Memory B cell (primary cell): Measurements from ENCODE around the gene SLC2A1.
A peak's percentile ranks its signal among the peaks of the same experiment; 100 is the strongest.

Experiments used
- ATAC-seq: fragments of 150-1000 bp; cut with Tn5 transposase; 2 replicates; pipeline ENCODE4 v1.10.0; 2021; ENCODE audit warnings: low read depth, mild to moderate bottlenecking, moderate library complexity
- DNase-seq, 2 donors: peaks; one replicate each; pipeline ENCODE4 v3.0.0; 2022; ENCODE audit warnings: low spot score in 2 of 2
- H3K27ac Mint-ChIP-seq: one replicate; pipeline ENCODE4 v1.8.0; 2022; ENCODE audit warnings: mild to moderate bottlenecking, moderate library complexity, mixed read lengths
- H3K27me3 Mint-ChIP-seq: one replicate; pipeline ENCODE4 v1.8.0; 2022; ENCODE audit warnings: mixed read lengths
- H3K36me3 Mint-ChIP-seq: one replicate; pipeline ENCODE4 v1.8.0; 2022; ENCODE audit warnings: mild to moderate bottlenecking, mixed read lengths
- H3K4me1 Mint-ChIP-seq: one replicate; pipeline ENCODE4 v1.8.0; 2022; ENCODE audit warnings: mixed read lengths
- H3K4me3 Mint-ChIP-seq: one replicate; pipeline ENCODE4 v1.8.0; 2022; ENCODE audit warnings: mild to moderate bottlenecking, moderate library complexity, mixed read lengths
- H3K9me3 Mint-ChIP-seq: one replicate; pipeline ENCODE4 v1.8.0; 2022; ENCODE audit warnings: mixed read lengths

Gene SLC2A1

DNA sequence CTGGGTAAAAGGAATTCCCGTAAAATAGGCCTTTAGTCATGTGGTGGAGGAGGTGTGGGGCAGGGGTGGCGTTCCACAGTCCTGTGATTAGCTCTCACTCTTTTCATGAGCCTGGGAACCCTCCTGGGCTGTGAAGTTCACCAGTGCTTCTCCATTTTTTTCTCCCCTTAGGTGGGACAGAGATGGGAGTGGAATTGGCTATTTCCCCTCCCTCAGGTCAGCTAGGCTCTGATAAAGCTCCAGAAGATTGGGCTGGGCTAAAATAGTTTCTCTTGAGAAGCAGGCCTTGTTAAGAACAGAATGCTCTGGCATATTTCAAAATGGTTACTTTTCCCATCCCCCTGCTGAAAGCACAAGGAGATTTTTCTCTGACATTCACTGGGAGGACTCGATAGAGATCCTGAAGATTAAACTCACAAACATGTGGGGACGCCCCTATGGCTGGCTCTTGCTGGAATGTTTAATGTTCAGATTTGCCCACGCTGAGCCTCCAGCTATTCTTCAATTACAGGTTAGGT is 33.4 kb upstream of the SLC2A1 start:
- Mint-ChIP-seq H3K4me3 (no peak overlapping the region), H3K36me3 (peaks cover 11% of the 10 kb centered on the region), H3K27me3 (no peaks in the 10 kb centered on the region), H3K9me3 (peaks cover 6% of the 10 kb centered on the region), H3K27ac (no peak overlapping the region), H3K4me1 (peaks cover 14% of the 10 kb centered on the region)
- ATAC-seq (no peak), DNase-seq (no peak)

DNA sequence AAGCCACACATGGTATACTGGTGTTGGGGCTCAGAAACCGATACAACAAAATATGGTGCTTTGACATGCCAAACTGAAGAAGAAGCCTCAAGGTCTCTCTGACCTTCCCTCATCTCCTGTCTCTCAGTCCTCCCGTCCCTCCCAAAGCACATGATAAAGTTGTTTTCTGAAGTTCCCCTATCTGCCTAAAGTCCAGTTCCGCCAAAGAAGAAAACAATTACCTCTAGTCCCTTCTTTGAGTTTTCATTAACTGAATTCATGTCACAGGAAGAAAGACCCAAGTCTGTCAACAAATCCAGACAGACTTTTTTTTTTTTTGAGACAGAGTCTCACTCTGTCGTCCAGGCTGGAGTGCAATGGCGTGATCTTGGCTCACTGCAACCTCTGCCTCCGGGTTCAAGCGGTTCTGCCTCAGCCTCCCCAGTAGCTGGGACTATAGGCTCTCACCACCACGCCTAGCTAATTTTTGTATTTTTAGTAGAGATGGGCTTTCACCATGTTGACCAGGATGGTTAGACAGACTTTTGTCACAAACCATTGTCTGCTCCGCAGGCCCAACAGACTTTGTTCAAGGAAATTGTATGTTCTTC is 32.2 kb upstream of the SLC2A1 start:
- ATAC-seq (no peak), DNase-seq (no peak)
- peaks cover 14% of the 10 kb centered on the region for H3K4me1 Mint-ChIP-seq
- H3K27me3 Mint-ChIP-seq: no peaks in the 10 kb centered on the region
- no peak overlapping the region for H3K27ac Mint-ChIP-seq
- peaks cover 6% of the 10 kb centered on the region for H3K9me3 Mint-ChIP-seq
- H3K4me3 Mint-ChIP-seq: no peak overlapping the region
- H3K36me3 Mint-ChIP-seq: peaks cover 11% of the 10 kb centered on the region

- Mint-ChIP-seq H3K36me3 (peaks cover 10% of the 10 kb centered on the region), H3K27ac (no peak overlapping the region), H3K4me3 (no peak overlapping the region), H3K4me1 (peaks cover 14% of the 10 kb centered on the region), H3K27me3 (no peaks in the 10 kb centered on the region), H3K9me3 (no peaks in the 10 kb centered on the region)
- DNase-seq (no peak), ATAC-seq (no peak)
These were observed 25.0 kb upstream of the SLC2A1 start for GRCh38 chr1:42983693-42984092.

DNA sequence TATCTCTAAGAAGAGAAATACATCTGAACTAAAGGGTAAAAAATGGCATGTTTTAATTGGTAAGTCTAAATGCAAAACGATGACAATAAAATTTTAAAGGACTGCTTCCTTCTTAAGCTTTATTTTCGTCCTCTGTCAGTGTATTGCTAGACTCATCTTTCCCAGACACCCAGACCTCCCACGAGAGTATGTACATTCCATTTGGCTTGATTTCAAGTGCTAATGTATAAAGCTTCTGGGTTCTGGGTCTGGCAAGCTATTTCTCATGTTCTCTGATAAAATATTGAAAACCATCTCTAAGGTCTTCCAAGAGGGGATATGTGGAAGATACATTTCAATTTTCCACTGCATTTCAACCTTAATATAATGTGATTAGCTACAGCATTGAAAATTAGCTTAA is 24.6 kb upstream of the SLC2A1 start:
- H3K36me3 Mint-ChIP-seq: peaks cover 10% of the 10 kb centered on the region

DNA sequence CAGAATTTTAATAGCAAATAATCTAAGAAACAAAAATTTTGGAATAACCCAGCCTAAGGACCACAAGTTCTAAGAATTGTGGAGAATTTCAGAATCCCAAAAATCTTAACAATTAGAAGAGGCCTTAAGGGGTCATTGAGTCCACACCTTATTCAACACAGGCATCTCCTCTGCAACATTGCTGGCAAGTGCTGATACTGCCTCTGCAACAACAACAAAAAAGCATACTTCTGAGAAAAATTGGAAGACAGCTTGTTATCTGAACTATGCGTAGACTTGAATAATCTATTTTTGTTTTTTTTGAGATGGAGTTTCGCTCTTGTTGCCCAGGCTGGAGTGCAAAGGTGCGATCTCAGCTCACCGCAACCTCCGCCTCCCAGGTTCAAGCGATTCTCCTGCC is 24.0 kb upstream of the SLC2A1 start:
- ATAC-seq: no peak
- no peak for DNase-seq
- H3K4me3 Mint-ChIP-seq: no peak overlapping the region
- peaks cover 14% of the 10 kb centered on the region for H3K36me3 Mint-ChIP-seq
- H3K27me3 Mint-ChIP-seq: no peaks in the 10 kb centered on the region
- H3K27ac Mint-ChIP-seq: peak overlapping the region; percentile 21
- no peaks in the 10 kb centered on the region for H3K9me3 Mint-ChIP-seq
- H3K4me1 Mint-ChIP-seq: peaks cover 14% of the 10 kb centered on the region

More for the DNA sequence above, 24.6 kb upstream of the SLC2A1 start:
- H3K27me3 Mint-ChIP-seq: no peaks in the 10 kb centered on the region
- no peak for ATAC-seq
- no peak overlapping the region for H3K4me3 Mint-ChIP-seq
- no peak for DNase-seq
- H3K4me1 Mint-ChIP-seq: peaks cover 14% of the 10 kb centered on the region
- no peak overlapping the region for H3K27ac Mint-ChIP-seq
- no peaks in the 10 kb centered on the region for H3K9me3 Mint-ChIP-seq

DNA sequence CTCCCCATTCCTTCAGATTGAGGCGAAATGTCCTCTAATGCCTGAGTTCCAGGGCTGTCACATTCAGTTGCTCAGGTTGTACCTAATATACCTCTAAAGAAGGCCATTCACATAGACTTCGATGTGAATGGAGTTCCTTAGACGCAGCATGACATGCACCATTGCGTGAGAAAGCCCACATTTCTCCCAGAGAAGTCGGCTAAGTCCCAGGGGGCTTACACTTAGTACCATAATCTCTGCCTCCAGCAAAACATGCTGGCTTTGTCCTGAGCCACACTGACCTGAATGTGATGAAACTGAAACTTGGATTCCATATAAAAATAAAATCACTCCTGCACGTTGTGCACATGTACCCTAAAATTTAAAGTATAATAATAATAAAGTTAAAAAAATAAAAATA is 23.2 kb upstream of the SLC2A1 start:
- peaks cover 14% of the 10 kb centered on the region for H3K4me1 Mint-ChIP-seq
- no peaks in the 10 kb centered on the region for H3K9me3 Mint-ChIP-seq
- ATAC-seq: no peak
- H3K27me3 Mint-ChIP-seq: no peaks in the 10 kb centered on the region
- H3K36me3 Mint-ChIP-seq: peaks cover 18% of the 10 kb centered on the region
- no peak for DNase-seq
- peak overlapping the region; percentile 21 for H3K27ac Mint-ChIP-seq
- no peak overlapping the region for H3K4me3 Mint-ChIP-seq

DNA sequence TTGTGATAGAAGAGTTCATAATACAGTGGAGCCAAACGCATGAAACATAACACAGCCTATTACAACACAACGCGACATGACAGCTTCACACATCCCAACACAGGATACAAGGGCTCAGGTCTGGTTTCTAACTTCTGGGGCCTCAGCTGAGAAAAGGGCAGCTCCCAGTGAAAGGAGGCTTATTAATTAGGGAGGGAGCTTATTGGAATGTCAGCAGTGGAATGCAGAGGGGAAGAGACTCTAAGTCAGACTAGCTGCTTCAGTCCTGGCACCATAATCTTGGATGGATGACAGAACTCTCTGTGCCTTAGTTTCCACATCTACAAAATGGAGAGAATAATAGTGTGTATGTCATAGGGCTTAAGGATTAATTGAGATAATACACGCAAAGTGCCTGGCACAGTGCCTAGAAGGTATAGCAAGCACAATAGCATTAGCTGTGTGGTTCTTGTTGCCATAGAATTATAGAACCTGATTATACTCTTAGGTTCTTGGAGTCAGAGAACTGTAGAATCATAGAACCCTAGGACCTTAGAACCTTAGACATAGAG is 22.7 kb upstream of the SLC2A1 start:
- H3K9me3 Mint-ChIP-seq: no peaks in the 10 kb centered on the region
- H3K27ac Mint-ChIP-seq: peak overlapping the region; percentile 67
- H3K27me3 Mint-ChIP-seq: no peaks in the 10 kb centered on the region
- no peak overlapping the region for H3K4me3 Mint-ChIP-seq
- H3K36me3 Mint-ChIP-seq: peaks cover 21% of the 10 kb centered on the region
- ATAC-seq: no peak
- peaks cover 14% of the 10 kb centered on the region for H3K4me1 Mint-ChIP-seq
- DNase-seq: no peak

GRCh38 chr1:42979896-42980800 is 21.5 kb upstream of the SLC2A1 start:
- Mint-ChIP-seq H3K27me3 (no peaks in the 10 kb centered on the region), H3K4me1 (peaks cover 16% of the 10 kb centered on the region)
- peak; percentile 94 for ATAC-seq

DNA sequence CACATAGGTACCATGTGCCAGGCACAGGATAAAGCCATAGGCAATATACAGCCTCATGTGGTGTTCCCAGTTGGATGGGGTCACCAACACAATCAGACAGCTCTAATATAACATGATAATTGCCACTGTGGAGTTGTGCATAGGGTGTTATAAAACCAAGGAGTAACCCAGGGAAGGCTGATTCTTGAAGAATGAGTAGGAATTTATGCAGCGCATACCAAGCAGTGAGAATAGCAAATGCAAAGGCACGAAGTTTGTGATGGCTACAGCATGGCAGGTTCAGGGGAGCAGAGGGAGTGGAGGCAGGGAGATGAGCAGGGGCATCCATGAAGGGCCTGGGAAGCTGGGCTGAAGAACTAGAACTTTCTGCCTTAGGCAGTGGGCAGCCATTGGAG is 20.4 kb upstream of the SLC2A1 start:
- peaks cover 28% of the 10 kb centered on the region for H3K36me3 Mint-ChIP-seq
- H3K27me3 Mint-ChIP-seq: no peaks in the 10 kb centered on the region
- ATAC-seq (no peak), DNase-seq (no peak)
- H3K4me3 Mint-ChIP-seq: no peak overlapping the region
- peaks cover 19% of the 10 kb centered on the region for H3K4me1 Mint-ChIP-seq
- H3K9me3 Mint-ChIP-seq: no peaks in the 10 kb centered on the region
- no peak overlapping the region for H3K27ac Mint-ChIP-seq

More at GRCh38 chr1:42979896-42980800, 21.5 kb upstream of the SLC2A1 start:
- Mint-ChIP-seq H3K27ac (peak overlapping the region; percentile 67), H3K4me3 (no peak overlapping the region), H3K9me3 (no peaks in the 10 kb centered on the region), H3K36me3 (peaks cover 25% of the 10 kb centered on the region)
- DNase-seq: no peak

- ATAC-seq (no peak), DNase-seq (no peak)
- Mint-ChIP-seq H3K4me3 (no peak overlapping the region), H3K4me1 (peaks cover 19% of the 10 kb centered on the region), H3K27ac (no peak overlapping the region), H3K27me3 (no peaks in the 10 kb centered on the region), H3K9me3 (no peaks in the 10 kb centered on the region), H3K36me3 (peaks cover 31% of the 10 kb centered on the region)
These were observed 19.8 kb upstream of the SLC2A1 start for GRCh38 chr1:42978317-42979035.

DNA sequence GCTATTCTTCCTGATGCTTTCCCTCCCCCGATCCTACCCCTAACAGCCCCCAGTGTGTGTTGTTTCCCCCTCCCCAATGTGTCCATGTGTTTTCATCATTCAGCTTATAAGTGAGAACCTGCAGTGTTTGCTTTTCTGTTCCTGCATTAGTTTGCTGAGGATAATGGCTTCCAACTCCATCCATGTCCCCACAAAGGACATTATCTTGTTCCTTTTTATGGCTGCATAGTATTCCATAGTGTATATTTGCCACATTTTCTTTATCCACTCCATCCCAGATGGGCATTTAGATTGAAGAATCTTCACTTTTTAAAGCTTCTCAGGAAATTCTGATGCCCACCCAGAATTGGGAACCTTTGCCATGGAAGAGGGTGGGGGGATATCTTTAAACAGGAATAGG is 19.0 kb upstream of the SLC2A1 start:
- no peak overlapping the region for H3K4me3 Mint-ChIP-seq
- H3K36me3 Mint-ChIP-seq: peaks cover 31% of the 10 kb centered on the region
- ATAC-seq (no peak), DNase-seq (no peak)
- H3K27me3 Mint-ChIP-seq: no peaks in the 10 kb centered on the region
- H3K9me3 Mint-ChIP-seq: no peaks in the 10 kb centered on the region
- no peak overlapping the region for H3K27ac Mint-ChIP-seq
- peaks cover 19% of the 10 kb centered on the region for H3K4me1 Mint-ChIP-seq

- DNase-seq: no peak
- peak overlapping the region; percentile 18 for H3K27ac Mint-ChIP-seq
- H3K4me3 Mint-ChIP-seq: no peak overlapping the region
- H3K9me3 Mint-ChIP-seq: no peaks in the 10 kb centered on the region
- no peaks in the 10 kb centered on the region for H3K27me3 Mint-ChIP-seq
- peaks cover 26% of the 10 kb centered on the region for H3K36me3 Mint-ChIP-seq
- ATAC-seq: no peak
- H3K4me1 Mint-ChIP-seq: peaks cover 14% of the 10 kb centered on the region
These were observed 17.0 kb upstream of the SLC2A1 start for GRCh38 chr1:42975561-42976225.

DNA sequence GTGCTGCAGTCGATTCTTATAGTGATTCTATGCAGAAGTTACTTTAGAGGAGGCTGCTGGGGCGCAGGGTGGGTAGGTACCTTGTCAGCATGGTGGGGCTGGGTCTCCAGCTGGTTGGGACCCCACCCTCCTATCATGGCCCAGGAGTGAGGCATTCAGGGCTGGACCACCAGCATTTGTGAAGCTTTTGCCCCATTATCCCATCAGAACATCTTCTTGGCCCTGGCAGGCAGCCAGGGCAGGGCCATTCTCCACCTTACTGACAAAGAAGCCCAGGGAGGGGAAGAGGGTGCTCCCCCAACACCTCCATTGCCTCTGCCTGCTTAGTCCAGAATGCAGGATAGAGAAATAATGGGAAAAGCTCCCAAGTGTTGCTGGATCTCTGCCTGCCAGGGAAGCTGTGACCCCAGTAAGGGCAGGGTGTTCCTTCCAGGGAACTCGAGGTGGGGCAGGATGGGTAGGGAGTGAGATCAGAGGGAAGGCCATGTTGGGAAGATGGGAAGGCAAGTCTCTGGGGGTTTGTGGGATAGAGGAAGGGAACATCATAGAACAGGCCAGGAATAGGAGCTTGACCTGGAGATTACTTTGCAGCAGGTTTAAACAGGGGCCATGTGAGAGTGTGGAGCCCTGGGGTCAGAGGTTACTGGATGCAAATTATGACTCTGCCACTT is 16.2 kb upstream of the SLC2A1 start:
- ATAC-seq (no peak), DNase-seq (no peak)
- Mint-ChIP-seq H3K4me1 (peaks cover 8% of the 10 kb centered on the region), H3K27me3 (no peaks in the 10 kb centered on the region), H3K27ac (peak overlapping the region; percentile 28), H3K9me3 (no peaks in the 10 kb centered on the region), H3K4me3 (no peak overlapping the region), H3K36me3 (peaks cover 25% of the 10 kb centered on the region)
